Smooth muscle cell (in vitro differentiated cells): ENCODE measurements around the gene PLA2G3. TPM values are rescaled to one million over a fixed set of nuclear protein-coding genes. Genes with fewer than 3 reads are reported as not detected.

ENCODE experiments used
- DNase-seq: peaks from one replicate; lab custom pipeline; 2025; ENCODE audit not compliant: unreplicated experiment; lab: John Stamatoyannopoulos, UW
- H2AFZ ChIP-seq: fragments of 200-600 bp; sonication (generic); 2 replicates; pipeline ENCODE4 v1.6.0; 2016; ENCODE audit warnings: antibody characterized with exemption, low read depth, mild to moderate bottlenecking
- H3F3A ChIP-seq: fragments of 200-600 bp; sonication (generic); 2 replicates; pipeline ENCODE4 v1.6.0; 2017; ENCODE audit warnings: antibody characterized with exemption, low read depth
- H3K27ac ChIP-seq: fragments of 200-600 bp; sonication (generic); 2 replicates; pipeline ENCODE4 v1.5.1; 2016; ENCODE audit warnings: low read depth, mild to moderate bottlenecking
- H3K27me3 ChIP-seq: fragments of 200-600 bp; sonication (generic); 2 replicates; pipeline ENCODE4 v1.6.1; 2016; ENCODE audit warnings: low read depth, mild to moderate bottlenecking
- H3K36me3 ChIP-seq: fragments of 200-600 bp; sonication (generic); 2 replicates; pipeline ENCODE4 v1.5.1; 2016; ENCODE audit warnings: low read depth
- H3K4me1 ChIP-seq: fragments of 200-600 bp; sonication (generic); 2 replicates; pipeline ENCODE4 v1.5.1; 2016; ENCODE audit warnings: low read depth
- H3K4me2 ChIP-seq: fragments of 200-600 bp; sonication (generic); 2 replicates; pipeline ENCODE4 v1.6.0; 2016; ENCODE audit warnings: mild to moderate bottlenecking
- H3K4me3 ChIP-seq: fragments of 200-600 bp; sonication (generic); 2 replicates; pipeline ENCODE4 v1.5.1; 2016; ENCODE audit warnings: mild to moderate bottlenecking
- H3K79me2 ChIP-seq: fragments of 200-600 bp; sonication (generic); 2 replicates; pipeline ENCODE4 v1.6.0; 2016; ENCODE audit warnings: low read depth, mild to moderate bottlenecking
- H3K9ac ChIP-seq: fragments of 200-600 bp; sonication (generic); 2 replicates; pipeline ENCODE4 v1.6.0; 2016; ENCODE audit warnings: low read depth
- H3K9me3 ChIP-seq: fragments of 200-600 bp; sonication (generic); replicated peaks from 2 replicates; pipeline ENCODE4 v1.5.1; 2016; ENCODE audit warnings: low read depth
- H4K20me1 ChIP-seq: fragments of 200-600 bp; sonication (generic); 2 replicates; pipeline ENCODE4 v1.6.0; 2016; ENCODE audit warnings: low read depth
- CTCF ChIP-seq: fragments of 200-600 bp; sonication (generic); IDR thresholded peaks from 2 replicates; pipeline ENCODE4 v1.5.1; 2017; ENCODE audit warnings: borderline replicate concordance, mild to moderate bottlenecking, antibody characterized with exemption; ENCODE audit not compliant: insufficient read depth, poor library complexity, severe bottlenecking
- WGBS: methylation state at CpG from one replicate; pipeline ENCODE4 v1.1.7; 2016; ENCODE audit warnings: low lambda C conversion rate; 5-methylcytosine and 5-hydroxymethylcytosine counted together
- polyA plus RNA-seq: library from polyadenylated mRNA; unstranded; fragments of >200 nt; fragmentation: Nextera tagmentation; extraction: Ambion mirVana; gene quantifications from 2 replicates; pipeline ENCODE4 v1.2.1, GENCODE V29; 2016
- total RNA-seq: library from RNA; depleted of rRNA; stranded (reverse); fragments of >200 nt; gene quantifications from 2 replicates; pipeline ENCODE4 v1.2.3, GENCODE V29; 2014

Gene PLA2G3
- total and polyA plus RNA-seq, 2 experiments from 2014 or later, result 0.04 TPM; not detected in 1

GRCh38 chr22:31134688-31135087 lies 5.6 kb downstream of the PLA2G3 start:
- no peaks in the 10 kb centered on the region for H3K9me3 ChIP-seq
- WGBS, result 94% methylated on average over 4 of the region's 4 CpGs
- no peaks in the 10 kb centered on the region for H4K20me1 ChIP-seq
- no peak overlapping the region for H3K4me2 ChIP-seq
- H3K9ac ChIP-seq, result no peak overlapping the region
- H3K27ac ChIP-seq, result no peak overlapping the region
- no peak for DNase-seq
- no peaks in the 10 kb centered on the region for H3K79me2 ChIP-seq
- no peak overlapping the region for H3K4me3 ChIP-seq
- H3F3A ChIP-seq, result no peaks in the 10 kb centered on the region
- no peaks in the 10 kb centered on the region for H3K36me3 ChIP-seq
- peaks cover 13% of the 10 kb centered on the region for H3K27me3 ChIP-seq
- no peak for TF ChIP-seq CTCF
- no peaks in the 10 kb centered on the region for H3K4me1 ChIP-seq
- no peak overlapping the region for H2AFZ ChIP-seq

- H4K20me1 ChIP-seq, result no peaks in the 10 kb centered on the region
- H3K79me2 ChIP-seq, result no peaks in the 10 kb centered on the region
- H3K4me1 ChIP-seq, result no peaks in the 10 kb centered on the region
- H3K9ac ChIP-seq, result no peak overlapping the region
- no peaks in the 10 kb centered on the region for H3K9me3 ChIP-seq
- TF ChIP-seq CTCF, result no peak
- no peak overlapping the region for H3K4me3 ChIP-seq
- 97% methylated on average over 19 of the region's 19 CpGs for WGBS
- peaks cover 5% of the 10 kb centered on the region for H3K27me3 ChIP-seq
- DNase-seq, result no peak
- H3F3A ChIP-seq, result no peaks in the 10 kb centered on the region
- no peaks in the 10 kb centered on the region for H3K36me3 ChIP-seq
- no peak overlapping the region for H2AFZ ChIP-seq
- no peak overlapping the region for H3K27ac ChIP-seq
- H3K4me2 ChIP-seq, result no peak overlapping the region
Observed at GRCh38 chr22:31133911-31134310, 6.4 kb downstream of the PLA2G3 start.

- Histone ChIP-seq H3F3A (no peaks in the 10 kb centered on the region), H4K20me1 (no peaks in the 10 kb centered on the region), H3K4me3 (no peak overlapping the region), H3K9me3 (no peaks in the 10 kb centered on the region), H3K79me2 (no peaks in the 10 kb centered on the region), H3K4me2 (no peak overlapping the region), H2AFZ (no peak overlapping the region), H3K36me3 (no peaks in the 10 kb centered on the region), H3K9ac (no peak overlapping the region), H3K27ac (no peak overlapping the region), H3K4me1 (no peaks in the 10 kb centered on the region), H3K27me3 (no peaks in the 10 kb centered on the region)
- no peak for DNase-seq
- no peak for TF ChIP-seq CTCF
- 89% methylated on average over 2 of the region's 2 CpGs for WGBS
Observed at GRCh38 chr22:31130873-31131272, 9.4 kb downstream of the PLA2G3 start.

GRCh38 chr22:31128156-31128555 lies 12.2 kb downstream of the PLA2G3 start:
- DNase-seq, result no peak
- Histone ChIP-seq H3F3A (no peaks in the 10 kb centered on the region), H3K9me3 (no peaks in the 10 kb centered on the region), H2AFZ (no peak overlapping the region), H3K36me3 (no peaks in the 10 kb centered on the region), H4K20me1 (no peaks in the 10 kb centered on the region), H3K9ac (no peak overlapping the region), H3K79me2 (no peaks in the 10 kb centered on the region), H3K4me3 (no peak overlapping the region), H3K27ac (no peak overlapping the region), H3K4me2 (no peak overlapping the region), H3K27me3 (no peaks in the 10 kb centered on the region), H3K4me1 (no peaks in the 10 kb centered on the region)
- WGBS, result 91% methylated on average over 7 of the region's 7 CpGs
- no peak for TF ChIP-seq CTCF
